ENCODE results near the gene RD3L.
A peak's percentile ranks its signal among the peaks of the same experiment; 100 is the strongest.
"Not testable (repeated sequence)": the region's sequence is repeated elsewhere in the genome, so short reads cannot be mapped to it uniquely, and the experiment has no call there.

- peak; percentile 60 to 68 (median 63) for TF ChIP-seq CTCF (IDR thresholded peaks at IDR 0.05)
- TF ChIP-seq POLR2A, EP300 (IDR thresholded peaks at IDR 0.05): not testable (repeated sequence)
Measured at GRCh38 chr14:103980623-103981238, 38.4 kb upstream of the RD3L start.

All from tibial nerve (tissue), 4 donors.